GM19193 (cell line): ENCODE measurements around the gene ARSD.

Experiments used
- POLR2A ChIP-seq: IDR thresholded peaks from 4 replicates; pipeline ENCODE4 v1.6.1; 2011; ENCODE audit not compliant: insufficient read depth, insufficient read length; ENCODE audit errors: extremely low read depth

Gene ARSD

GRCh38 chrX:2867206-2867605 lies 61.9 kb downstream of the ARSD start:
- TF ChIP-seq POLR2A = no peak

GRCh38 chrX:2863646-2864045 lies 65.5 kb downstream of the ARSD start:
- no peak for TF ChIP-seq POLR2A

GRCh38 chrX:2862404-2862803 lies 66.7 kb downstream of the ARSD start:
- no peak for TF ChIP-seq POLR2A

GRCh38 chrX:2859197-2859797 lies 69.8 kb downstream of the ARSD start:
- TF ChIP-seq POLR2A = no peak

- TF ChIP-seq POLR2A = no peak
Observed at GRCh38 chrX:2857566-2857965, 71.6 kb downstream of the ARSD start.

GRCh38 chrX:2855761-2856160 lies 73.4 kb downstream of the ARSD start:
- no peak for TF ChIP-seq POLR2A

GRCh38 chrX:2854918-2855317 lies 74.2 kb downstream of the ARSD start:
- TF ChIP-seq POLR2A = no peak
